ENCODE data around the gene ATF6. TPM values are rescaled to one million over a fixed set of nuclear protein-coding genes. Genes with fewer than 3 reads are reported as not detected.

The ATF6 gene
- total RNA-seq, 1 experiment from 2014 or later, result 10.6 TPM

- TF ChIP-seq USF2 (CRISPR knock-in tag; IDR thresholded peaks at IDR 0.05) (no peak), NR2C2 (CRISPR knock-in tag; IDR thresholded peaks at IDR 0.05) (no peak), ZBTB21 (CRISPR knock-in tag; IDR thresholded peaks at IDR 0.05; ENCODE audit: borderline replicate concordance) (no peak), E2F5 (CRISPR knock-in tag; IDR thresholded peaks at IDR 0.05) (no peak), MLX (CRISPR knock-in tag; IDR thresholded peaks at IDR 0.05) (no peak)
Measured at GRCh38 chr1:162013289-162013688, 247.2 kb downstream of the ATF6 start (continued).

Other genes starting within 250 kb of the ATF6 start
- gene HSPA6, start 241.8 kb upstream of the ATF6 start, total RNA-seq (2021), result 0.16 to 0.22 TPM in 2 of 3 replicates, not detected in the other
- gene FCGR3A, start 216.5 kb upstream of the ATF6 start, total RNA-seq (2021), result 0.11 to 0.32 TPM (median 0.11 TPM) in 3 replicates
- gene FCGR3B, start 135.1 kb upstream of the ATF6 start, total RNA-seq (2021), result not detected in 3 replicates
- 0.09 to 0.11 TPM in 2 of 3 replicates, not detected in the other for gene FCGR2B, start 103.2 kb upstream of the ATF6 start, total RNA-seq (2021)
- 0.11 to 0.25 TPM (median 0.15 TPM) in 3 replicates for gene FCRLA, start 59.1 kb upstream of the ATF6 start, total RNA-seq (2021)
- 0.16 to 0.50 TPM (median 0.37 TPM) in 3 replicates for gene FCRLB, start 44.8 kb upstream of the ATF6 start, total RNA-seq (2021)
- gene DUSP12, start 16.5 kb upstream of the ATF6 start, total RNA-seq (2021), result 24.5 to 29.4 TPM (median 27.6 TPM) in 3 replicates

Data from WTC11 (cell line).